ENCODE data around the gene GPR183.

GPR183 gene

DNA sequence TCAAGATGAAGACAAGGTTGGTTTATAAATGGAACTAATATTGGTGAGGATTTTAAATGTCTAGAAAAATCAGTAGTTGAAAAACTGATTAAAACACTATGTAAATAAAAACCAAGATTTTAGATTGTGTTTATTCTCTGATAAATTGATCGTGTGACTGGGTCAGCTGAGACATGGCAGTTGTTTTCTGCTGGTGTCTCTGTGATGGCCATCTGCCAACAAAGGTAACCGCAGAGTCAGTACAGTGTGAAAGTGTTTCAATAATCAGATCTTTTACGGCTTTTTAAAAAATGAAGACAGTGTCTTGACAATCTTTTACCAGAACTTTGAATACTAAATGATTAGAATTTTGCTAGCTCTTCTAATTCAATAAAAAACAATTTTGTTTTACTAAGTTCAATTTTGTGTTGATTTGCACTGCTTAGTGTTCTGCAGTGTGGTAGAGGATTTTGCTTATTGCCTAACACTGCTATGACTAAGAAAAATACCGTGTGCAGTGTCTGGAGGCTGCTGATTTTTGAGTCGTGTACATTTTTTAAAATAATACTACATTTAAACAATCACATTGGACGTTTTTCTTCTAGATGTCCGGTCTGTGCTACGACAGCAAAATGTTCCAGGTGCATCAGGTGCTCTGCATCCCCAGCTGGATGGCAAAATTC is 32.7 kb upstream of the GPR183 start:
- no peak for DNase-seq (ENCODE audit: low spot score)

DNA sequence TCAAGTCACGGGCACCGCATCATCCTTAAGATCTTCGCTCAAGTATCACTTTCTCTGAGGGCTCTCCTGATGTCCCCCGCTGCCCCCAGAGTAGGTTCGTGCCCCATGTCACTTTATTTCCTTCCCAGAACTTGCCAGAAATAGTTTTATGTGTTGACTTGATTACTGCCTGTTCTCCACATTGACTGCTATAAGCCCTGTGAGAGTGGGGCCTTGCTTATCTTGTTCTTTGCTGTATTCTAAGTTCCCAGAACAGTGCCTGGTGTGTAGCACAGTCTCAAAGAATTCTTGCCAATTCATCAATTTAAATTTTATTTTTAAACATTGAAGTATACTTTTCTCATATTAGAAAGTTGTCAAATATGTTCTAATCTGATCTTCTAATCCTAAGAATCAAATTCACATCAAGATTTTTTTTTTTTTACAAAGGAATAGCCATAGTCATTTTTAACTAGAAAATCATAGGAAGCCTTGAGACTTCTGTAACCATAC is 32.1 kb upstream of the GPR183 start:
- no peak for DNase-seq (ENCODE audit: low spot score)

DNA sequence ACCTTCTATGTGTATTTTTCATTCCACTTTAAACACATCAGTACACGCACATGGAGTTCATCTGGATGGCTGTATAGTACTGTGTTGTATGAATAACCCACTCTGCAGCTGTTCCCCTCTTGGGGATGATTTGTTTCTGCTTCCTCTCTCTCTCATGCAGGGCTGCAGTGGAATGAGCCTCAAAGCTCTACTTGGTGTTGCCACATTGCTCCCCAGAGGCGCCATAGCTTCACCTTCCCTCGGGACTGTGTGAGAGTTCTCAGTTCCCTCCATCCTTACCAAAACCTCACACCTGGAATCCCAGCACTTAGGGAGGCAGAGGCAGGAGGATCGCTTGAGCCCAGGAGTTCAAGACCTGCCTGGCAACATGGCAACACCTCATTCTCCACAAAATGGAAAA is 28.4 kb upstream of the GPR183 start:
- peak; percentile 33 for DNase-seq (ENCODE audit: low spot score)

DNA sequence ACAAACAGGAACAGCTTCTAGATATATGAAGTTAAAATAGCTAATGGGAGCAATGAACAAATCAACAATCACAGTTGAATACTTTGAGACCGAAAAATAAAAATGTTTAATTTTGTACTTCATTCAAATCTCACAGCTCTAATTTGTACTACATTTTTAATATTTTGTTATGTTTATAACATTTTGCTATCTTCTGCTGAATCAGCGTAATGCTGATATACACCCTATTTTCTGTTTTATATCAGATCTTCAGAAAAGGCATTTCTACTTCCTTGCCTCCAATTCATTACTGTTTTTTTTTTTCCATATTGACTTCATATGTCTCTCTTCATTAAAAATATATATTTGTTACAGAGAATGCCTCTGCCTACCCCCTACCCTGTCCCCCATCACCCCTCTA is 27.9 kb upstream of the GPR183 start:
- DNase-seq (ENCODE audit: low spot score), result no peak

DNA sequence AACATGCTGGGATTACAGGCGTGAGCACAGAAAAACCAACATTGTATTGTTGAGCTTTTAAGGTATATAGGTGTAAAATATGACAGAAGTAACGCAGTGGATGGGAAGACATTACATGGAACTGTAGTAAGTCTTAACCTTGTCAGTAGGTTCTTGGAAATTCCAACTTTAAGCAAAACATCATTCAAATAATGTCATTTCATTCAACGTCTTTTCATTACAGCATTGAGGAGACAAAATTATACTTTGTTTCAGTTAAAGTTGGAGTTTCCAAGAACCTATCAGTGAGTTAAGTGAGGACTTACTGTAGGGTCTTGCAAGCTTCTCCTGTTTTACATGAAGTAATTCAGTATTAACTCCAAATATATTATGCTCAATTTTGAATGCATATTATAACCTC is 27.0 kb upstream of the GPR183 start:
- no peak for DNase-seq (ENCODE audit: low spot score)

DNA sequence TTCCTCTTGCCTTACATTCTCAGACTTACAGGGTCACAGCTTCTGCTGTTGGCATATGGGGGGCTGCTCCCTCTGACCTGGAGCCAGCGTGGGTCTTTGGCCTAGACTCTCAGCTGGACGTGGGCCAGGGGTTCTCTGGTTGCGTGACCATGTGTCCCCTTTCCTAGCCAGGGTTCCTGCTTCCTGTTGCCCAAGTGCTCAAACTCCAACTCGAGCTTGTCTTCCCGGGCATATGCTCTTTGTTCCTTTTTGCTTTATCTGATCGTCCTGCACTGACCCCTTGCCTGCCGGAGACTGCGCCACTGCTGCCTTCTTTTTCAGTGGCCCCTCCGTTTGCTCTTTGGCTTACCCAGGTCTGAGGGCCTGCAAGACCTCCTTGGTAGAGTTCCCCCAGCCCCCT is 25.3 kb upstream of the GPR183 start:
- DNase-seq (ENCODE audit: low spot score), result no peak

DNA sequence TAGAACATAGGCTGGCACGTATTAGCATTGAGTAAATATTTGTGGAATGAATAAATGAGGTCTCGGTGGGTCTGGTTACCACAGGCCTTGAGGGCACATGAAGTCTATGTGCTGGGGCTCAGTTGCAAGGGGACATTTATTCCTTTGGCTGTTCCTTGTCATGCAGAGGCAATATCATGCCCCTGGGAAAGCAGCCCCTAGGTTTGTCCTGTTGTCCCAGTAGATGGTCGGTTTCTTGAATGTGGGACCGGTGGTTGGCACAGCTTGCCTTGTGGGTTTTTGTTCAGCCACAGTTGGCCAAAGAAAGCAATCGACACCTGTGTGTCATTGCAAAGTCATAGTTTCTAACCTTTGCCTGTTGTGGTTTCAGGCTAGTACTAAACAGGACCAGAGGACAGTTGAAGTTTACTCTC is 24.7 kb upstream of the GPR183 start:
- no peak for DNase-seq (ENCODE audit: low spot score)

DNA sequence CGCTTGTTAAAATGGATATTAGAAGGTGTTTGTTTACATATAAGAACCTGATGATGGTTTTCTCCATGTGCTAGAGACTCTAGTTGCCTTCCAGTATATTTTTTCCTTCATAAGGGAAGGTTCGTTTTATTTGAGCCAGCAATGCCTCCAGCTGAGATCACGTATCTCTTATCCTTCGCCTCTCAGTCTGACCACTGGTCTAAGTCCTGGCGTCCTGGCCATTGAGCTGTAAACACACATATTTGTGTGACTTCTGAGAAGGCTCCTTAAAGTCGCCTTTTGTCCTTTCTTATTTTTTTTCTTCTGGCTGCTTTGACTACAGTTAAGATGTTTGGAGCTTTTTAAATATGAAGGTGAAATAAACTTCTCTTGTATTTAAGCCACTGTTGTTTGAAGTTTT is 23.7 kb upstream of the GPR183 start:
- DNase-seq (ENCODE audit: low spot score), result no peak

DNA sequence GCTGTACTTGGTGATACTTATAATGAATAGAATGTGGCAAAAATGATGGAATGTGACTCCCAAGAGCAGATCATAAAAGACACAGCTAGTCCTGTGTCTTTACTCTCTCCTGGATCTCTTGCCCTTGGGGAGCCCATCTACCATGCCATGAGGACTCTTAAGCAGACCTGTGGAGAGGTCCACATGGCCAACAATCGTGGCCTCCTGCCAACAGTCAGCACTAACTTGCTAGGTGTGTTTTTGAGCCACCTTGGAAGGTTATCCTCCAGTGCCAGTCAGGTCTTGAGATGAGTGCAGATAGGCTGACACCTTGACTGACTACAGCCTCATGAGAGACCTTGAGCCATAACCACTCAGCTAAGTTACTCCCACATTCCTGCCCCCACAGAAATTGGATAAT is 22.3 kb upstream of the GPR183 start:
- no peak for DNase-seq (ENCODE audit: low spot score)

DNA sequence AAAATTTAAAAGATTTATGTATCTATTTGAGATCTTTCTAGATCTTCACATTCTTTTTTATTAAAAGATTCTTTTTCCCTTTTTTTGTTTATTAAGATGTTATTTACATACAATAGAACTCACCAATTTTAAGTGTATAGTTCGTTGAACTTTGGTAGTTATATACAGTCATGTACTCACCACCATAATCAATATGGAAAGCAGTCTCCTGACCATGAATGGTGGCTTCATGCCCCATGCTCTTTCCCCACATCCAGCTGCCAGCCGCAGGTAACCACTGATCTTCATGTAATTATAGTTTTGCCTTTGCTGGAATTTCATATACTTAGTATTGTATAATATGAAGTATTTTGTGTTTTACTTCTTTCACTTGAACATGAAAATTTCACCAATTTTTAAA is 20.6 kb upstream of the GPR183 start:
- no peak for DNase-seq (ENCODE audit: low spot score)

DNA sequence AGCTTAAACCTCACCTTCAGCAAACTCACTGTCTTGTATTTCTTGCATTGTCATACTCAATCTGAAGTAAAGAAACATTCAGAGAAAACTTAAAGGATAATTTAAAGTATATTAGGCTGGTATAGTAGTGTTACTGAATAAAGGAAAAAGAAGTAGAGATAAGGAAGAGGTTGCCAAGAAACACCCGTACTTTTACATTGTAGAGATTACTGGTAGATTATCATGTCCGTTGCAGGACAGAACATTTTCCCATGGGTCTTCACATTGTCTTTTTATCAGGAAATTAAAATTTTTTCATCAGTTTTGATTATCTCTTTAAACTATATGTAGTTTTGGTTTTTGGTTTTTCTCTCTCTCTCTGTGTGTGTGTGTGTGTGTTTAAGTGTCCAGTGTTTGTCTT is 19.9 kb upstream of the GPR183 start:
- DNase-seq (ENCODE audit: low spot score), result no peak

DNA sequence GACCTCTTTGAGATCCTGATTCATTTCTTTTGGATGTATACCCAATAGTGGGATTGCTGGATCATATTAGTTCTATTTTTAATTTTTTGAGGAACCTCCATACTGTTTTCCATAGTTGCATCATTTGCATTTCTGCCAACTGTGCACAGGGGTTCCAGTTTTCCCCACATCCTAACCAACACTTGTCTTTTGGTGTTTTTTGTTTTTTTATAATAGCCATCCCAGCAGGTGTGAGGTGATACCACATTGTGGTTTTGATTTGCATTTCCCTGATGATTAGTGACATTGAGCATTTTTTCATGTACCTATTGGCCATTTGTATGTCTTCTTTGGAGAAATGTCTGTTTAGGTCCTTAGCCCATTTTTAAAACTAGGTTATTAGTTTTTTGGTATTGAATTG is 18.8 kb upstream of the GPR183 start:
- DNase-seq (ENCODE audit: low spot score), result no peak

DNA sequence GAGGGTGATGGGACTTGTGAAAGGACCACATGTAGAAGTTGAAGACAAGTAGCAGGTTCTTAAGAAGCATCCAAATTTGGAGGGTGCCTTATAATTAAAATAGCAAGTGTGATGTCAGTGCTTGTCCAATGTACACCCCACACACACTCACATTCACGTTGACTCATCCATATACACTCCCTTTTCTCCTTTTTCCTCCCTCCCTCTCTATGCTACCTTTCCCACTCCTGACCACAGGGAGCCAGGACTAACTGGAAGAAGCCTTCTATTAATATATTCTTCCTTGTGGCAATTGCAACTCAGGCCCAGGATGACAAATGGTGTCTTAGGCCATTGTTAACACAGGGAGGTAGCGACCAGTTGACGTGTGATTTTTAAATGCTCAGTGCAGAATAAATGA is 16.3 kb upstream of the GPR183 start:
- no peak for DNase-seq (ENCODE audit: low spot score)

DNA sequence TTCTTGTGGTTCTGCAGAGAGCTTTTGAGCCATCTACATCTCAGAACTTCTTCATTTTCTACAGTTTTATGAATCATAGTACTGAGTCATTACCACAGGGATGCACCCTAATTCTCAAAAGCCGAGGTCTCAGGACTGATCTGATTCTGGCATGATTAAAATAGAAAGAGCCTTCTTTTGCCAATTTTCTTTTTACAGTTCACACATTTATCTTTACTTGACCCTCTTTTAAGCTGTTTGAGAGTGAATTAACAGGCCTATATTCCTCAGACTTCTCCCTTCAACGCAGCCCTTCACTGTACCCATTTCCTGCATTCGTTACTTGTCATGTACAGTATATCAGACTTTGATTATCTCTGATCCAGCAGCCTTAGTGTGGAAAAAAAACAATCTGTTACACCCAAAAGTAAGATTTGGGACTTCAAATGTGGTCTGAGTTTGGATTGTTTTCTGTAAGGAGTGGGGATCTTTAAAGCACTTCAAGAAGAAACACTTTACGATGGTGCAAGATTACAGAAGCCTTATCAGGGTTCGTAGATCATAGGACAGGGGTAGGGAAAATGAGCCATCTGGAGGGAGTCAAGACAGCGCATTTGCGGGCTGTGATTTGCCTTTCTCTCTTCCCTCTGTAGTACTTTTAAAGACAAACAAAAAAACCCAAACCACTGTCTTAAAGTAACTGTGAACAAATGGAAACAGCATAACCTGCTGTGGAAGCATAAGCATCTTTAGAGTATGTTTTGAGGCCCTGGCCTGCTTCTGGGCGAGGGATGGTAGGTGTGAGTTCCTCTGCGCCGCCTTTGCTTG is 15.3 kb upstream of the GPR183 start:
- DNase-seq (ENCODE audit: low spot score), result no peak

DNA sequence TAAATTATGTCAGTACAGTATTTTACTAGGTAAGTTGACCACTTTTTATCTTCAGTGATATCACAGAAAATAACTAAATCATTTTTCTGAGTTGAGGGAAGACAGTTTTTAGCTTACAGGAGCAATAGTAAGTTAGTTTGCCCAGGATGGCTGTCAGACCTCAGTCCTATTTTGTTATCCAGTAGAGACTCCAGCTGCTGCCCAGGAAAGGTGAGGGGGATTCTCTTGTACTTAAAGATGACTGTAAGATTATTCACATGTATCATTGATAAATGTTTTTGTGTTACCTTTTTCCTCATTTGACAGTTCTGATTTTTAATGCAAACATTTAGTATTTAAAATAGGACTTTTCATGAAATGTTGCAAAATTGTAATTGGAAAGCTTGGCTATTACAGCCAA is 14.5 kb upstream of the GPR183 start:
- DNase-seq (ENCODE audit: low spot score), result no peak

DNA sequence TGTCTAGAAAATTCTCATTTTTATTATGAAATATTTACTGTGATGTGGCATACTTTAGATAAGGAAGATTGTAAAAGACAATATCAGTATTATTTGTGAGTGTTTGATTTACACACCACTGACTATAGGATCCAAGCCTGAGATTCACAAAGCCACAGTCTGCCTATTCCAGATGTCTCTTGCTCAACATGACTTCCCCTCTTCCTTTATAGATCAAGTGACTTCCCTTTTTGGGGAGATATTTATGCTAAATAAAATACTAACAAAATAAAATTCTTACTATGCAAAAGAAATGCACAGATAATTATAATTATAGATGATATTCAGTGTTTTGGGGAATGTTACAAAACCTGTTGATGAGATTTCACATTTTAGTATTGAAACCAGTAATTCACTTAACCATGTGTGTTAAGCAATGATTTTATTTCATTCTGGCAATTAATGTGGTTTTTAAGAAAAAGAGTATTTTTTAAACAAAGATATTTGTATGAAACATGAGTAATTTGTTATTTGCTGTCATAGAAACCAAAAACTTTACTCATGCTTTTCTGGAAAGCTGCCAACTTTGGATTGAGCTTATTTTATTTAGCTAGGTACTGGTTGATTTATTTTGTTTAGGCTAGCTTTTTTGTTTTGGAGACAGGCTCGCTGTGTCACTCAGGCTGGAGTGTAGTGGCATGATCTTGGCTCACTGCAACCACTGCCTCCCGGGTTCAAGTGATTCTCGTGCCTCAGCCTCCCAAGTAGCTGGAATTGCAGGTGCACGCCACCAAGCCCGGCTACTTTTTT is 13.7 kb upstream of the GPR183 start:
- no peak for DNase-seq (ENCODE audit: low spot score)

DNA sequence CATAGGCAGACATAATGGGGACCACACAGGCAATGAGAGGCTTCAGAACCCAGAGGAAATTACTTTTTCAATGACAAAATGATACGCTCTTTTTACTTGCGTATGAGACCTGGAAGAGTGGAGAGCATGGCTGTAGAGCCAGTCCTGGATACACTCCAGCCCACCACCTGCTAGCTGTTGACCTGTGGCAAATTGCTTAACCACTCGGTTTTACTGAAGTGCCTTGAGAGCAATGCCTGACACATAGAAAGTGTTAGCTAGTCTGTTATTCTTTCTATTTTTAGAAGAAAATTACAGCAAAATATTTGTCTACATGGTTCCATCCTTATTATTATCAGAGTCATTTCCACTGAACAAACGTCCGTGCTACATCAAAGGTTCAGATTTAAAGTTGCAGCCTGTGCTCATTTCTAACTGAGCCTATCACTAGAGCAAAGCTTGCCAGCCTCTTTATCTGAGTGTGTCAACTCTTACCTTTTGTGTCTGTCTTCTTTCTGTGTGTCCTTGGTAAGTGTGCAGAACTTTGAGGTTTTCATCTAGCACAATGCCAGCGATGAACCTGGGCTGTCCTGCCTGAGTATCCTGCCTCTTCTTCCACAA is 9.6 kb upstream of the GPR183 start:
- no peak for DNase-seq (ENCODE audit: low spot score)

DNA sequence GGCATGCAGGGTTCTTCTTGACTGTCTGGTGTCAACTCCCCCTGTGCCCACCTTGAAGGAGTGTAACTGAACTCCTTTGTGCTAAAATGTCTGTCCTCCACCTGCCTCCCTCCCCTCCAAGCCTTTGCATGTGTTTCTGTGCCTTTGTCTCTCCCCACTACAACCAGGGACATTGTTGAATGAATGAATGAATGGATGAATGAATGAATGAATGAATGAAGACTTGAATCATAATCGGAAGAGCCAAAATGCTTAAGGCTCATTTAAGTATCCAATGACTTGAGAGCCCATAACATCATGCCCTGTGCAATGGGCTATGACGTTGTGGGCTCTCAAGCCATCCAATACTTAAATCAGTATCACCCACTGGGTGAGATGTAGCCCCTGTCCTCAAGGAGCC is 9.0 kb upstream of the GPR183 start:
- no peak for DNase-seq (ENCODE audit: low spot score)

DNA sequence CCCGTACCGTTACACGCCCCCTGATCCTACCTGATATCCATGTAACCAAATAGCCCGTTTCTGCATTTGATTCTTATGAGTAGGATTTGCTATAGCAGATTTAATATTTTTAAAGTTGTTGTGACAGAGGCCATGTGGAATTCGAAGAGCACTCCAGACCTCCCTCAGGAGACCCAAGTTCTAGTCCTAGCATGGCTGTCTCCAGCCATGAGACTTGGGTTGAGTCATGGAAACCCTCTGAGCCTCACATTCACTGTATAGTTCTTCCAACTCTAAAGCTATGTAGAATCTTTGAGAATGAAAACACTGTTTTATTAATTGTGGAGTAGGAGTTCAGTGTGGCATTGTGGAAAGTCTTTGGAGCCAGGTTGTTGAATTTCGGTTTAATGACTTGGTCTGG is 8.0 kb upstream of the GPR183 start:
- DNase-seq (ENCODE audit: low spot score), result no peak

DNA sequence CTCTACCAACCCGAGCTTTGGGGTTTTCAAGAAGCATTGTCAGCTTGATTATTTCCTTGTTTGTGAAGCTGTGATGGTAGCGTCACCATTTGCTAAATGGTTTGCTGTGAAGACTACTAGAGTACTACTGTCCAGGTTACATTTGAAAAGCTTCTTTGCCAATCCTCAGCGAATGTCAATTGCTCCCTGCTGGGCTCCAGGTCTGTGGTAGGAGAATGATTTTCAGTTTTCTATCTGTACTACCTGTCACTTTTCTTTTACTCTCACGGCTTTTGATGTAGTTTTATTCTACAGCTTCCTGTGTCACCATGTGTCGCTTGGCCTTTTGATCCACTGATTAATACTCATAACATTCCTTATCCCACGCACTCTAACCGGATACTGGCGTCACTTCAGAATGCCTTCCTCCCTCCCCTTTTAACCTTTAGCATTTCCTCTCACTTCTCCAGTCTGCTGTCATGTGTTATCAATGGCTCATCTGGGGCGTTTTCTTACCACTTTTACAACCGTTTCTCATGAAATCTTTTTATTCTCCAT is 7.5 kb upstream of the GPR183 start:
- DNase-seq (ENCODE audit: low spot score), result no peak

DNA sequence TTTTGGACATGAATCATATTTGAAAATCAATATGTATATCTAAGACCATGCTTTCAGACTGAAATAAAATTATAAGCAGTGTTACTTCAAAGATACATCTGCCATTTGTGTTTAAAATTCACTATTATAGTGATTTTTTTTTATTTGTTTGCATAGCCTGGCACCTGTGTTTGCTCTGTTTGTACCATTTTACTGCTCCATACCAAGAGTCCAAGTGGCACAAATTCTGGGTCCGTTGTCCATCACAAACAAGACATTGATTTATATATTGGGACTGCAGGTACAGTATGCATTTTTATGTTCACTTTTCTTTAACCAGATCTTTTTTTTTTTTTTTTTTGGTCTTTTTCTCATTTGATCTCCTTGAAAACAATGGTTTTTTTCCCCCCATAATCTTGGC is 6.7 kb upstream of the GPR183 start:
- no peak for DNase-seq (ENCODE audit: low spot score)

DNA sequence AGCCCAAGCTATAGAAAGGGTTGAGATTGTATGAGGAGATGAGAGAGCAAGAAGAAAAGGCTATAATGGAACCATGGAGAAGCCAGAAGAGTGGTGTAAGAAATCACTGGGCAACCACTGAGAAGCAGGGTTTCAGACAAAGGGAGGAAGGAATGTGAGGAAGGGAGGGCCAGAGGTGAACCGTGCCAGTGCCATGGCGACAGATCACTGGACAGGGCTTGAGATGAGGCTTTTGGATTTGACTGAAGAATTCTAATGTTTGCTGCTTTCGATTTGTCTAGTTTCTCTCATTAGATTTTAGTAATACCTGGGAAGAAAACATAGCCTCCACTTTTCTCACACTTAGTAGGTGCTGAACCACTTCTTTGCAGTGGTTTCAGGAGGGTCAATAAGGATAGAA is 6.3 kb upstream of the GPR183 start:
- DNase-seq (ENCODE audit: low spot score), result no peak
